Body of pancreas (tissue), 4 donors: ENCODE results near the gene SERPINB8. TPM values are rescaled to one million over a fixed set of nuclear protein-coding genes. Genes with fewer than 3 reads are reported as not detected.

Experiments used
- ATAC-seq: fragments of 150-250 bp; one replicate; pipeline ENCODE4 v1.9.1; 2016
- DNase-seq, 4 donors: peaks; one replicate each; pipeline ENCODE4 v3.0.0-alpha.2; 2019
- H3K27ac ChIP-seq, 4 donors: fragments of 200-600 bp; sonication (generic); 1 replicate in 3 of 4; 2 replicates in 1 of 4; pipeline versions ENCODE4 v1.5.1 to v1.6.1; 2016 to 2019; ENCODE audit warnings: mild to moderate bottlenecking in 1 of 4, mixed read lengths in 1 of 4, moderate library complexity in 1 of 4
- H3K27me3 ChIP-seq, 2 donors: fragments of 200-600 bp; sonication (generic); one replicate each; pipeline ENCODE4 v1.6.0; 2016; ENCODE audit warnings: mild to moderate bottlenecking in 1 of 2
- H3K36me3 ChIP-seq, 2 donors: fragments of 200-600 bp; sonication (generic); replicated peaks in 1 of 2; 2 replicates each; pipeline ENCODE4 v1.5.1; 2016; ENCODE audit warnings: low read depth in 2 of 2; ENCODE audit not compliant: insufficient read depth in 1 of 2
- H3K4me1 ChIP-seq: fragments of 200-600 bp; sonication (generic); one replicate; pipeline ENCODE4 v1.6.0; 2016
- H3K4me3 ChIP-seq, 2 donors: fragments of 200-600 bp; sonication (generic); 1 replicate in 1 of 2; 2 replicates in 1 of 2; pipeline ENCODE4 v1.5.1; 2016 to 2019
- H3K9me3 ChIP-seq, 3 donors: fragments of 200-600 bp; sonication (generic); 1 replicate in 2 of 3; 2 replicates in 1 of 3; pipeline ENCODE4 v1.5.1; 2016
- POLR2A ChIP-seq, 3 donors: fragments of 450-650 bp; IDR thresholded peaks; one replicate each; pipeline ENCODE4 v1.6.1; 2016; ENCODE audit warnings: antibody characterized with exemption in 3 of 3, mild to moderate bottlenecking in 2 of 3
- WGBS, 2 donors: methylation state at CpG; one replicate each; pipeline ENCODE4 v1.1.5; 2017; 5-methylcytosine and 5-hydroxymethylcytosine counted together
- intact Hi-C: fragments of 100-400 bp; cut with DNase I; formaldehyde crosslinking; loops from one replicate; pipeline ENCODE4 v1.15.1; 2023
- total RNA-seq, 2 donors: library from RNA; depleted of rRNA; stranded (reverse); fragments of >200 nt; gene quantifications; one replicate each; pipeline ENCODE4 v1.1.0, GENCODE V29; 2016
- TF ChIP-seq, protein P1 (sequence below), 7 experiments: fragments of 450-650 bp in 4 of 7; fragments of 200-600 bp in 3 of 7; sonication (generic) in 3 of 7; IDR thresholded peaks; one replicate each; pipeline ENCODE4 v1.5.1; 2016 to 2019; ENCODE audit warnings: antibody characterized with exemption in 7 of 7

SERPINB8 gene
- total RNA-seq, 2 donors from 2014 or later, result 2.9 to 13.5 TPM

DNA sequence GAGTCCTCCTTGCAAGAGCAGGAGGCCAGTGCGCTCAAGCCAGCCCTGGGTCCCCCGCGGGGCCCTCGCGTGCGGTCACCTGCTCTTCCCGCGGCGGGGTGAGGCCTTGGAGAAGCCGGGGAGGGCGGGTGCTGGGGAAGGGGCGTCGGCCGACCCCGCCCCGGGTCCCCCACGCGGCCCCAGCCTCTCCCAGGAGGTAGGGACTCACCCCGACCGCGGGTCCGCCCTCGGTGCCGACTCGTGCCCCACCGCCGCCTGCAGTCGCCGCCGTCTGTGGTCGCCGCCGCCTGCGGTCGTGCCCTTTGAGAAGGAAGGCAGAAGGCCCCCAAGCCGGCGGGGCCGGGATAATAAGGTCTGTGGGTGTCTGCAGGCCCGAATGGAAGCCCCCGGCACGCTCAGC is 32.7 kb downstream of the SERPINB8 start:
- no peak overlapping the region for H3K4me3 ChIP-seq
- no peaks in the 10 kb centered on the region for H3K9me3 ChIP-seq
- intact Hi-C loops, result no loop called here
- ATAC-seq, result no peak
- WGBS, 2 donors, result 63 to 75% methylated on average over 13 to 31 of the region's 41 CpGs
- no peaks in the 10 kb centered on the region for H3K36me3 ChIP-seq
- peaks cover 13% of the 10 kb centered on the region for H3K4me1 ChIP-seq
- no peak overlapping the region for H3K27ac ChIP-seq
- DNase-seq, result no peak
- TF ChIP-seq, protein P1, sequence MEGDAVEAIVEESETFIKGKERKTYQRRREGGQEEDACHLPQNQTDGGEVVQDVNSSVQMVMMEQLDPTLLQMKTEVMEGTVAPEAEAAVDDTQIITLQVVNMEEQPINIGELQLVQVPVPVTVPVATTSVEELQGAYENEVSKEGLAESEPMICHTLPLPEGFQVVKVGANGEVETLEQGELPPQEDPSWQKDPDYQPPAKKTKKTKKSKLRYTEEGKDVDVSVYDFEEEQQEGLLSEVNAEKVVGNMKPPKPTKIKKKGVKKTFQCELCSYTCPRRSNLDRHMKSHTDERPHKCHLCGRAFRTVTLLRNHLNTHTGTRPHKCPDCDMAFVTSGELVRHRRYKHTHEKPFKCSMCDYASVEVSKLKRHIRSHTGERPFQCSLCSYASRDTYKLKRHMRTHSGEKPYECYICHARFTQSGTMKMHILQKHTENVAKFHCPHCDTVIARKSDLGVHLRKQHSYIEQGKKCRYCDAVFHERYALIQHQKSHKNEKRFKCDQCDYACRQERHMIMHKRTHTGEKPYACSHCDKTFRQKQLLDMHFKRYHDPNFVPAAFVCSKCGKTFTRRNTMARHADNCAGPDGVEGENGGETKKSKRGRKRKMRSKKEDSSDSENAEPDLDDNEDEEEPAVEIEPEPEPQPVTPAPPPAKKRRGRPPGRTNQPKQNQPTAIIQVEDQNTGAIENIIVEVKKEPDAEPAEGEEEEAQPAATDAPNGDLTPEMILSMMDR (IDR thresholded peaks at IDR 0.05), result no peak
- no peak for TF ChIP-seq POLR2A (IDR thresholded peaks at IDR 0.05)
- no peaks in the 10 kb centered on the region for H3K27me3 ChIP-seq

- intact Hi-C loops, result no loop called here
- Histone ChIP-seq H3K4me3 (no peak overlapping the region), H3K9me3 (no peaks in the 10 kb centered on the region), H3K27me3 (no peaks in the 10 kb centered on the region), H3K4me1 (peaks cover 5% of the 10 kb centered on the region), H3K36me3 (no peaks in the 10 kb centered on the region), H3K27ac (no peak overlapping the region)
- no peak for ATAC-seq
- WGBS, 2 donors, result 21 to 36% methylated on average over 3 of the region's 3 CpGs
- DNase-seq, result no peak
- TF ChIP-seq POLR2A (IDR thresholded peaks at IDR 0.05), result no peak
- TF ChIP-seq, protein P1 (IDR thresholded peaks at IDR 0.05), result no peak
Observed at GRCh38 chr18:64009305-64009704, 39.4 kb downstream of the SERPINB8 start.

DNA sequence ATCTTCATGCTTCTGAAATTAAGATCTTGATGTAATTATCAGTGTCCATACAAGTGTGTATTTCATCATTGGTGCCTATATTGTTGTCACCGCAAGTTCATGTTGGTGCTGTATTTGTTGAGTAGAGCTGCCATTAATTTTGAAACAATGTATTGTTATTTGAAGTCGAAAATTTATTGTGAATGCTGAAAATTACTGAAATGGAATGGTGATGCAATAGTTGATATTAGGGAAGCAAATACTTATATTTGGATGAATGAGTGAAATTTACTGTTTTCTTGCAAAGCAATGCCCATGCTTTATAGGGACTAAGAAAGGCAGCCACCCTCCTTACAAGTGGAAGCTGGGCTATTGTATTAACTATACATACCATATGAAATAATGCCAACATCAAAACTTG is 41.6 kb downstream of the SERPINB8 start:
- Histone ChIP-seq H3K4me3 (no peak overlapping the region), H3K9me3 (no peaks in the 10 kb centered on the region), H3K36me3 (no peaks in the 10 kb centered on the region), H3K4me1 (peaks cover 5% of the 10 kb centered on the region), H3K27me3 (no peaks in the 10 kb centered on the region), H3K27ac (no peak overlapping the region)
- TF ChIP-seq, protein P1 (IDR thresholded peaks at IDR 0.05), result no peak
- TF ChIP-seq POLR2A (IDR thresholded peaks at IDR 0.05), result no peak
- intact Hi-C loops, result no loop called here
- DNase-seq (no peak), ATAC-seq (no peak)
- WGBS, 2 donors, result 76 to 85% methylated on average over 2 of the region's 2 CpGs

GRCh38 chr18:64017870-64018269 is 48.0 kb downstream of the SERPINB8 start:
- Histone ChIP-seq H3K27me3 (no peaks in the 10 kb centered on the region), H3K9me3 (no peaks in the 10 kb centered on the region), H3K4me1 (no peaks in the 10 kb centered on the region), H3K4me3 (no peak overlapping the region), H3K36me3 (no peaks in the 10 kb centered on the region), H3K27ac (no peak overlapping the region)
- DNase-seq (no peak), ATAC-seq (no peak)
- TF ChIP-seq, protein P1 (IDR thresholded peaks at IDR 0.05), result peak in 6 of 7 experiments; percentile 41 to 59 (median 52)
- TF ChIP-seq POLR2A (IDR thresholded peaks at IDR 0.05), result no peak
- intact Hi-C loops, result no loop called here
- WGBS, 2 donors, result 6% methylated on average over 1 of the region's 1 CpG

DNA sequence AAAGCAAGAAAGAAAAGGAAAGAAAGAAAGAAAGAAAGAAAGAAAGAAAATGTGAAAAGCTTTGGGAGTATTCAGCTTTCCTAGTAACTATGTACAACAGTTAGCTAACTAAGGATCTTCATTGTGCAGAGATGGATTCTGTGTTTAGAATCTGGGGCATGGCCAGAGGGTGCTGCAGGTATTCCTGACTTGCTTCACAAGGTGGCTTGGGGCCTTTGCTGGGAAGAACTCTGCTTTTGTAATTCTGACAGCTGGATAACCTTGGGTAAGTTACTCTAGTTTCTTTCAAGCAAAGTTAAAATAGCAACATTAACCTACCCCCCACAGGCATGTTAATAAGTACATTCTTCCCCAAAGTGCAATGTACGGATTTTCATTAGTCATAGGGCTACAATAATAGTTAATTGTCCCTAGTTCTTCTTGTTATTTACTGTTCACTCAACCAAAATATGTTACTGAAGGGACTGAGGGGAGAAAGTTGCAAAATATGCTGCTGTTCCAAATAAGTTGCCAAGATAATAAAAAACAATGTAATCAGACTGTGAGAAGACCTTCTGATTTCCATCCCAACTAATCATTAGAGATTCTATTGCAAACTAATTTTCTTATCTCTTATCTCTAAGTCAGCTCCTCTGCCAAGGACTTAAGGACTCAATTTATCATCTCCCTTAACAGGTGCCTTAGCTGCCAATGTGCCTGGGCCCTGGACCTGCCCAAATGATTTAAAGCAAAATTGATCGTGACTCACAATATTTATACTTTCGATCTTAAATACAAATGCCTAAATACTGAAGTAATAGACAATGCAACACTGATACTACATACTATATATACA is 50.3 kb downstream of the SERPINB8 start:
- no peak overlapping the region for H3K4me3 ChIP-seq
- ATAC-seq (peak; percentile 76), DNase-seq (peak in 3 of 4 donors; percentile 18 to 30 (median 25))
- no peaks in the 10 kb centered on the region for H3K27me3 ChIP-seq
- intact Hi-C loops, result no loop called here
- H3K36me3 ChIP-seq, result no peaks in the 10 kb centered on the region
- no peak for TF ChIP-seq POLR2A (IDR thresholded peaks at IDR 0.05)
- TF ChIP-seq, protein P1 (IDR thresholded peaks at IDR 0.05), result no peak
- H3K27ac ChIP-seq, result no peak overlapping the region
- WGBS, 2 donors, result 24 to 29% methylated on average over 3 of the region's 3 CpGs
- no peaks in the 10 kb centered on the region for H3K9me3 ChIP-seq
- no peaks in the 10 kb centered on the region for H3K4me1 ChIP-seq
